Middle frontal gyrus (tissue), 1 donor: ENCODE results near the gene KCNAB2.
"Not testable (repeated sequence)": the region's sequence is repeated elsewhere in the genome, so short reads cannot be mapped to it uniquely, and the experiment has no call there.

Source experiments
- DNase-seq: peaks from one replicate; pipeline ENCODE4 v3.0.0-alpha.2; 2015; ENCODE audit warnings: low spot score; ENCODE audit errors: extremely low spot score

KCNAB2 gene

DNA sequence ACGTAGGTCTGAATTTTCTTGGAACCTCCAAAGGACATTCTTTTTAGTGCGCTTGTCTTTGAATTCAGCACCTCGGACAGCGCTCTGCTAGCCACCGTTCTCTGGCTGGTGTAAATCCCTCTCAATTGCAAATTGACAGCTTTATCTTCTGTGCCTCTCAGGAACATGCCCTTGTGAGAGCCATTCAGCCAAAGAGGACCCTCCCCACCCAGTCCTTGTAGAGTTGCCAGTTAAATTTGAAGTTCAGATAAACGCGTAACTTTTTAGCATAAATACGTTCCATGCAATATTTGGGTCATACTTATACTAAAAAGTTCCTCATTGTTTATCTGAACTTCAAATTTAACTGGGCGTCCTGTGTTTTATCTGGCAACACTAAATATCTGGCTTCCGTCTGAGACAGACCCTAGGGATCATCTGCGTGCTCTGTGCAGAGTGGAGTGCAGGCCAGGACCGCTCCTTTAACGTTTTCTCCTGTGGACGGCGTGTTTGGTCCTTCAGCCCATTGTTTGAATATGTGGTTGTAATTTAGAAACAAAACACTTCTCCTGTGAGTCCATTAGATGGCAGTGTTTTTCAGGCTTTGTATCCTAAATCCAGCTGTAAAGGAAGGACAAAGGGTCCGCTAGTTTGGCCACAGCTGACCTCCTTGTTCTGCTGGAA is 7.0 kb downstream of the KCNAB2 start:
- DNase-seq = no peak

DNA sequence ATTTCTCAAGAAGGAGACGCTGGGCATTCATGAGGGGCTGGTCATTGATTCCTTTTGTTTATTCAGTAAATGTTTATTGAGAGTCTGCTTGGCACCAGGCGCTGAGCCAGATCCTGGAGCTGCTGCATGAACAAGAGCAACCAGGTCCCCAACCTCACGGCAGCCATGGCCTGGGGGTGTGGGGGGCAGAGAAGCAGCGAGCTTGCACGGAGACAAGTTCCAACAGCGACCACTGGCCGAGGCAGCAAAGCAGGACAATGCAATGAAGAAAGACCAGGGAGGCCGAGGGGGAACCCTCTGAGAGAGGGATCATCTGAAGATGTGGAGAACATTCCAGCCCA is 7.5 kb downstream of the KCNAB2 start:
- DNase-seq = no peak

GRCh38 chr1:6054596-6054995 is 8.9 kb downstream of the KCNAB2 start:
- no peak for DNase-seq

- DNase-seq = no peak
Measured at GRCh38 chr1:6056572-6056948, 10.9 kb downstream of the KCNAB2 start.

- DNase-seq = no peak
Measured at GRCh38 chr1:6057170-6057845, 11.6 kb downstream of the KCNAB2 start.

- DNase-seq = no peak
Measured at GRCh38 chr1:6059866-6060265, 14.2 kb downstream of the KCNAB2 start.

- DNase-seq = no peak
Measured at GRCh38 chr1:6062670-6063069, 17.0 kb downstream of the KCNAB2 start.

GRCh38 chr1:6063532-6064053 is 17.9 kb downstream of the KCNAB2 start:
- not testable (repeated sequence) for DNase-seq

DNA sequence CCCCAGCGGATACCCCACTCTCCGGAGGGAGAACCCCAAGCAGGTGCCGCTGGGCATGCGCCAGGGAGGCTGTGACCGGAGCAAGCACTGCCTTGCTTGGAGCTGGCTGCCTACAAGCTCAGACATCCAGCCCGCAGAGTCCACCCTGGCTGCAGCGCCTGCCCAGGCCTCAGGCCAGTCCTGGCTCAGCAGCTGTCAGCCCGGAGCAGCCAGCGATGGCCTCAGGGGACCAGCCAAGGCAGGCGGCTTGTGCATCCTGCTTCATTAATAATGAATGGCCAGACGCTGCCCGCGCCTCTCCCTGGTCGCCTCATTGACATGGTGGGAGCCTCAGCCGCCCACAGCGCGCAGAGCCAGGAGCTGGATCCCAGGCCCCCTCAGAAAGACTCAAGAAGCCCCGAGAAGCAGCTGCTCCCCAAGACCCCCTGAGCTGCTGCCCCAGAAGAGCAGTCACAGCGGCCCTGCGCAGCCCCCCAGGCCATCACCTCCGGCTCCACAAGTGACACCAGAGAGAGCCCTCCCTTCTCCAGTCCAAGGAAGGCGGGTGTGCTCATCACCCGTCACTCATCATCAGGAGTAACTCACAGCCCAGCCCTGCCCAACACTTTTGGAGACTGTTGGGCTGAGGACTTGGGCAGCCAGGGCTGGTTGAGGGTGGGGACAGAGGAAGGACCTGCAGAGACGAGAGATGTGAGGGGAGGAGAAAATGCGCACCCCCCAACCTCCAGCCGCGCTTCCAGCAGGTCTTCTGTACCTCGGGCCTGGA is 19.6 kb downstream of the KCNAB2 start:
- DNase-seq = no peak

GRCh38 chr1:6066680-6067079 is 21.0 kb downstream of the KCNAB2 start:
- no peak for DNase-seq

GRCh38 chr1:6068073-6068472 is 22.4 kb downstream of the KCNAB2 start:
- no peak for DNase-seq

GRCh38 chr1:6068932-6069331 is 23.2 kb downstream of the KCNAB2 start:
- no peak for DNase-seq

GRCh38 chr1:6069573-6069972 is 23.9 kb downstream of the KCNAB2 start:
- no peak for DNase-seq

- DNase-seq = no peak
Measured at GRCh38 chr1:6070450-6070974, 24.8 kb downstream of the KCNAB2 start.

GRCh38 chr1:6071219-6071618 is 25.5 kb downstream of the KCNAB2 start:
- DNase-seq = no peak

- no peak for DNase-seq
Measured at GRCh38 chr1:6072774-6073479, 27.2 kb downstream of the KCNAB2 start.

- DNase-seq = no peak
Measured at GRCh38 chr1:6073480-6074053, 27.9 kb downstream of the KCNAB2 start.

DNA sequence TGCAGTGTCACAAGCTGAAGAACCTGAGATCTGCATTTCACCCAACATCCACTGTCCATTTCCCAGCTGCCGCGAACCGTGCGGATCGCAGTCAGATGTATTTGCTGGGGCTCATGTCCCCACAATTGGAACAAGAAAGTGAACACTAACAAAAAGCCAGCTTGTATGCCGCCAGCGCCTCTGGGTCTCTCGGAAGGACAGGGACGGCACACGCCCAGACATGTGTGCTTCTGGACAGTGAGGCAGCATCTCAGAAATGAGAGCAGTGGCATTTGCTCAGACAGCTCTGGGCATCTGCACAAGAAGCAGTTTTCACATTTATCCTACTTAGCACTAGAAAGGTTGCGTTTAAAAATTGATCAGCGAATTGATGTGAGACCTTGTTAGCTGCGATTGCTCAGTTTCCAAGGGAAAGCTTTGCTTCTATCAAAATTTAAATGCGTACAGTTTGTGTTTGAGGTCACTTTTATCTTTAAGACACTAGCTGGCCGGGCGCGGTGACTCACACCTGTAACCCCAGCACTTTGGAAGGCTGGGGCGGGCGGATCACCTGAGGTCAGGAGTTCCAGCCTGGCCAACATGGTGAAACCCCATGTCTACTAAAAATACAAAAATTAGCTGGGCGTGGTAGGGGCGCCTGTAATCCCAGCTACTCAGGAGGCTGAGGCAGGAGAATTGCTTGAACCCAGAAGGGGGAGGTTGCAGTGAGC is 28.7 kb downstream of the KCNAB2 start:
- no peak for DNase-seq

GRCh38 chr1:6075748-6076147 is 30.1 kb downstream of the KCNAB2 start:
- DNase-seq = no peak

GRCh38 chr1:6077061-6077460 is 31.4 kb downstream of the KCNAB2 start:
- DNase-seq = not testable (repeated sequence)
